Tibial artery (tissue), 4 donors: ENCODE results near the gene AP5S1.

Experiments used
- DNase-seq, 2 donors: peaks; one replicate each; pipeline ENCODE4 v3.0.0-alpha.2; 2019
- H3K27ac ChIP-seq, 2 donors: fragments of 200-600 bp; sonication (generic) in 1 of 2; 1 replicate in 1 of 2; 2 replicates in 1 of 2; pipeline ENCODE4 v1.5.1; 2018 to 2019; ENCODE audit warnings: mild to moderate bottlenecking in 1 of 2
- H3K27me3 ChIP-seq, 2 donors: fragments of 200-600 bp; sonication (generic) in 1 of 2; one replicate each; pipeline versions ENCODE4 v1.5.1 to v1.6.0; 2016 to 2019
- H3K36me3 ChIP-seq, 3 donors: fragments of 200-600 bp; sonication (generic) in 2 of 3; one replicate each; pipeline ENCODE4 v1.5.1; 2016 to 2019; ENCODE audit warnings: mild to moderate bottlenecking in 2 of 3
- H3K4me1 ChIP-seq, 4 donors: fragments of 200-600 bp; sonication (generic) in 2 of 4; 1 replicate in 3 of 4; 2 replicates in 1 of 4; pipeline ENCODE4 v1.5.1; 2016 to 2019
- H3K4me3 ChIP-seq, 2 donors: fragments of 200-600 bp; sonication (generic) in 1 of 2; 1 replicate in 1 of 2; 2 replicates in 1 of 2; pipeline ENCODE4 v1.5.1; 2018 to 2019; ENCODE audit warnings: mild to moderate bottlenecking in 2 of 2
- H3K9me3 ChIP-seq, 3 donors: fragments of 200-600 bp; sonication (generic) in 1 of 3; one replicate each; pipeline ENCODE4 v1.5.1; 2016 to 2019
- CTCF ChIP-seq, 2 experiments: fragments of 200-600 bp in 1 of 2; fragments of 450-650 bp in 1 of 2; IDR thresholded peaks; one replicate each; pipeline ENCODE4 v1.5.1; 2017 to 2019; ENCODE audit warnings: antibody characterized with exemption in 2 of 2, mild to moderate bottlenecking in 1 of 2, moderate library complexity in 1 of 2
- intact Hi-C: fragments of 100-400 bp; cut with DNase I; formaldehyde crosslinking; loops from one replicate; pipeline ENCODE4 v1.15.0; 2023; ENCODE audit warnings: low total_unique reads

Gene AP5S1

GRCh38 chr20:3808544-3808943, 11.8 kb upstream of the AP5S1 start:
- no peak for DNase-seq
- H3K4me1 ChIP-seq, result peaks cover 0 to 70% (median 50%) of the 10 kb centered on the region in 4 donors
- TF ChIP-seq CTCF (IDR thresholded peaks at IDR 0.05), result no peak

GRCh38 chr20:3811467-3812258, 8.7 kb upstream of the AP5S1 start:
- H3K27ac ChIP-seq, result peak overlapping the region; percentile 82 to 84
- H3K36me3 ChIP-seq, result no peaks in the 10 kb centered on the region
- peaks cover 0 to 57% (median 41%) of the 10 kb centered on the region in 4 donors for H3K4me1 ChIP-seq
- no peaks in the 10 kb centered on the region for H3K9me3 ChIP-seq
- no peaks in the 10 kb centered on the region for H3K27me3 ChIP-seq
- peak overlapping the region; percentile 49 to 61 for H3K4me3 ChIP-seq
- peak in 1 of 2 experiments; percentile 5 for TF ChIP-seq CTCF (IDR thresholded peaks at IDR 0.05)
- peak; percentile 98 to 100 for DNase-seq
- intact Hi-C loops, result no loop called here

More at GRCh38 chr20:3808544-3808943, 11.8 kb upstream of the AP5S1 start:
- peaks cover 16 to 24% (median 20%) of the 10 kb centered on the region in 3 donors for H3K36me3 ChIP-seq
- peak overlapping the region; percentile 93 to 96 for H3K27ac ChIP-seq
- H3K4me3 ChIP-seq, result no peak overlapping the region
- H3K27me3 ChIP-seq, result no peaks in the 10 kb centered on the region
- intact Hi-C loops, result no loop called here
- no peaks in the 10 kb centered on the region for H3K9me3 ChIP-seq

- TF ChIP-seq CTCF (IDR thresholded peaks at IDR 0.05), result no peak
- no peak for DNase-seq
Measured at GRCh38 chr20:3812259-3812681, 8.1 kb upstream of the AP5S1 start.

GRCh38 chr20:3812975-3813847, 7.1 kb upstream of the AP5S1 start:
- no peak for DNase-seq
- Histone ChIP-seq H3K27me3 (no peaks in the 10 kb centered on the region), H3K4me3 (no peak overlapping the region), H3K9me3 (no peaks in the 10 kb centered on the region), H3K4me1 (peaks cover 0 to 42% (median 26%) of the 10 kb centered on the region in 4 donors), H3K36me3 (no peaks in the 10 kb centered on the region), H3K27ac (peak overlapping the region; percentile 82 to 84)
- intact Hi-C loops, result no loop called here
- TF ChIP-seq CTCF (IDR thresholded peaks at IDR 0.05), result no peak

More at GRCh38 chr20:3812259-3812681, 8.1 kb upstream of the AP5S1 start:
- intact Hi-C loops, result no loop called here
- no peaks in the 10 kb centered on the region for H3K36me3 ChIP-seq
- H3K9me3 ChIP-seq, result no peaks in the 10 kb centered on the region
- H3K4me3 ChIP-seq, result no peak overlapping the region
- no peaks in the 10 kb centered on the region for H3K27me3 ChIP-seq
- H3K27ac ChIP-seq, result peak overlapping the region; percentile 82 to 84
- peaks cover 0 to 51% (median 35%) of the 10 kb centered on the region in 4 donors for H3K4me1 ChIP-seq

GRCh38 chr20:3813848-3814581, 6.3 kb upstream of the AP5S1 start:
- H3K9me3 ChIP-seq, result no peaks in the 10 kb centered on the region
- no peaks in the 10 kb centered on the region for H3K36me3 ChIP-seq
- no peak for TF ChIP-seq CTCF (IDR thresholded peaks at IDR 0.05)
- DNase-seq, result no peak
- no peak overlapping the region for H3K27ac ChIP-seq
- intact Hi-C loops, result no loop called here
- no peaks in the 10 kb centered on the region for H3K27me3 ChIP-seq
- H3K4me3 ChIP-seq, result no peak overlapping the region
- peaks cover 0 to 34% (median 20%) of the 10 kb centered on the region in 4 donors for H3K4me1 ChIP-seq
